ENCODE measurements around the gene EXOC6B. TPM values are rescaled to one million over a fixed set of nuclear protein-coding genes. Genes with fewer than 3 reads are reported as not detected.

Gene EXOC6B
- total and polyA plus RNA-seq, 8 donors = 3.4 to 57.2 (median 27.1) TPM

DNA sequence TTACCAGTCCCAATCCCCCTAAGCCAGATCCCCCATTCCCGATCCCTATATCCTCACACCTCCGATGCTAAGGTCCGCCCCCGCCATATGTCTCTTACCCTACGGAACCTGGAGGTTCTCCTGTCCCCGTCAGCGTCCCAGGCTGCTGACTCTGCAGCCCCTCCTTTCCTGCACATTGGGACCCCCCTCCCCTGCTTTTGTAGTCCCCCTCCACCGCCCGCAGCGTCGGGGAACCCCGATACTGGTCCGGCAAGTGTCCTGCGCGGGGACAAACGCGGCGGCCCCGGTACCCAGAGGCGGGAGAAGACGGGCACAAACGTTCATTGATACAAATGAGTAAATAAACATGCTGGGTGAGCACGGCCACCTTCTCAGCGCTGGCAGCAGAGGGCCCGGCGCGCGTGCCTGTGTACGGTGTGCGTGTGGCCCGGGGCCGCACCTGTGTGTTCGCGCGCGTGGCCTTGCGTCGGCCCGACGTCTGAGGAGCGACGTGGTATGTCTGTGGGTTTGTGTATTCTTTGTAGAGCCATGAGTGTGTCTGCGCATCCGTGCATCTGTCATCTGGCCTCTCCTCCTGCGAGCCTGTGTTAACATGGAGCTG, 676.2 kb downstream of the EXOC6B start:
- Histone ChIP-seq H3K9me3 (peaks cover 0 to 14% (median 2%) of the 10 kb centered on the region in 4 donors), H3K27ac (no peak overlapping the region), H3K27me3 (peaks cover 32 to 96% (median 63%) of the 10 kb centered on the region in 3 donors), H3K4me3 (peak overlapping the region; percentile 48 to 60 (median 54)), H3K4me1 (peaks cover 46 to 59% (median 57%) of the 10 kb centered on the region in 4 donors), H3K36me3 (no peaks in the 10 kb centered on the region)
- 1 to 7% (median 3%) methylated on average over 29 to 45 of the region's 45 CpGs for WGBS, 5 donors
- TF ChIP-seq, protein P1, sequence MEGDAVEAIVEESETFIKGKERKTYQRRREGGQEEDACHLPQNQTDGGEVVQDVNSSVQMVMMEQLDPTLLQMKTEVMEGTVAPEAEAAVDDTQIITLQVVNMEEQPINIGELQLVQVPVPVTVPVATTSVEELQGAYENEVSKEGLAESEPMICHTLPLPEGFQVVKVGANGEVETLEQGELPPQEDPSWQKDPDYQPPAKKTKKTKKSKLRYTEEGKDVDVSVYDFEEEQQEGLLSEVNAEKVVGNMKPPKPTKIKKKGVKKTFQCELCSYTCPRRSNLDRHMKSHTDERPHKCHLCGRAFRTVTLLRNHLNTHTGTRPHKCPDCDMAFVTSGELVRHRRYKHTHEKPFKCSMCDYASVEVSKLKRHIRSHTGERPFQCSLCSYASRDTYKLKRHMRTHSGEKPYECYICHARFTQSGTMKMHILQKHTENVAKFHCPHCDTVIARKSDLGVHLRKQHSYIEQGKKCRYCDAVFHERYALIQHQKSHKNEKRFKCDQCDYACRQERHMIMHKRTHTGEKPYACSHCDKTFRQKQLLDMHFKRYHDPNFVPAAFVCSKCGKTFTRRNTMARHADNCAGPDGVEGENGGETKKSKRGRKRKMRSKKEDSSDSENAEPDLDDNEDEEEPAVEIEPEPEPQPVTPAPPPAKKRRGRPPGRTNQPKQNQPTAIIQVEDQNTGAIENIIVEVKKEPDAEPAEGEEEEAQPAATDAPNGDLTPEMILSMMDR (IDR thresholded peaks at IDR 0.05) = no peak
- DNase-seq = peak; percentile 30 to 62
- intact Hi-C loops (cut with DNase I; ENCODE audit: low total_unique reads) = loop anchor here (5.0 kb wide), 2 partner anchors 222 to 602 kb away; no protein-coding TSS in a partner anchor

DNA sequence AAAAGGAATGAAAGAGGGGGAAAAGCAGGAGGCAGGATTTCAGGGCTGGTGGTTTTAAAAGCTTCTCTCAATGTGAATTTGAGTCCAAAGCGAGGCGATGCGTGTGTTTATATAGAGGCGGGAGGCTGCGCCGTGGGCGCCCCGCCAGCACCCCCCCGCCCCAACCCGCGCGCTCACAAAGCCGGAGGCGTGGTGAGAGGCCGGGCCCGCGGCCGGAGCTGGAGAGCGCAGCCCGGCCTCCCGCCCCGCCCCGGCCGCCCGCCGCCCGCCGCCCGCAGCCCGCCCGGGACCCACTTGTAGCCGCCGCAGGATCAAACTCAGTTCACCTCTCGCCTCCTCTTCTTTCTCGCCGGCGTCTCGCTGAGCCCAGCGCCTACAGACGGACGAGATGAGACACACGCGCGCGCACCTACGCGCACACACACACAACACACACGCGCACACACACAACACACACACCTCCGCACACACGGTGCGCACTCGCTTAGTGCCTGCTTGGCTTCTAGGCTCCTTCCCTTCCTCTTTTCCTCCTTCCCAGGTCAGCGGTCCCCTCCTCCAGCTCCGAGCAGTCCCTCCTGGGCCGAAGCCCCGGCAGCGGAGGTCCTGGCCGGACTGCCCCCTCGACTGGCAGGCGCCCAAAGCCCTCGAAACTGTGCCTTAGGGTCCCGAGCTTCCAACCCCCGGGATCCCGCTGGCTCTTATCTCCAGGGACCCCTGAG, 676.8 kb downstream of the EXOC6B start:
- TF ChIP-seq POLR2A (IDR thresholded peaks at IDR 0.05) (no peak), EP300 (IDR thresholded peaks at IDR 0.05) (no peak), POLR2AphosphoS5 (IDR thresholded peaks at IDR 0.05) (no peak)
- TF ChIP-seq, protein P1 (IDR thresholded peaks at IDR 0.05) = no peak
- peaks cover 53 to 65% (median 63%) of the 10 kb centered on the region in 4 donors for H3K4me1 ChIP-seq
- H3K4me3 ChIP-seq = peak overlapping the region; percentile 48 to 60 (median 54)
- peaks cover 0 to 14% (median 2%) of the 10 kb centered on the region in 4 donors for H3K9me3 ChIP-seq
- intact Hi-C loops (cut with DNase I; ENCODE audit: low total_unique reads) = no loop called here
- peaks cover 36 to 96% (median 65%) of the 10 kb centered on the region in 3 donors for H3K27me3 ChIP-seq
- WGBS, 5 donors = 0 to 1% (median 1%) methylated on average over 36 to 65 of the region's 65 CpGs
- peak; percentile 39 to 81 for DNase-seq
- no peaks in the 10 kb centered on the region for H3K36me3 ChIP-seq
- peak overlapping the region in 1 of 5 donors; percentile 38 for H3K27ac ChIP-seq

DNA sequence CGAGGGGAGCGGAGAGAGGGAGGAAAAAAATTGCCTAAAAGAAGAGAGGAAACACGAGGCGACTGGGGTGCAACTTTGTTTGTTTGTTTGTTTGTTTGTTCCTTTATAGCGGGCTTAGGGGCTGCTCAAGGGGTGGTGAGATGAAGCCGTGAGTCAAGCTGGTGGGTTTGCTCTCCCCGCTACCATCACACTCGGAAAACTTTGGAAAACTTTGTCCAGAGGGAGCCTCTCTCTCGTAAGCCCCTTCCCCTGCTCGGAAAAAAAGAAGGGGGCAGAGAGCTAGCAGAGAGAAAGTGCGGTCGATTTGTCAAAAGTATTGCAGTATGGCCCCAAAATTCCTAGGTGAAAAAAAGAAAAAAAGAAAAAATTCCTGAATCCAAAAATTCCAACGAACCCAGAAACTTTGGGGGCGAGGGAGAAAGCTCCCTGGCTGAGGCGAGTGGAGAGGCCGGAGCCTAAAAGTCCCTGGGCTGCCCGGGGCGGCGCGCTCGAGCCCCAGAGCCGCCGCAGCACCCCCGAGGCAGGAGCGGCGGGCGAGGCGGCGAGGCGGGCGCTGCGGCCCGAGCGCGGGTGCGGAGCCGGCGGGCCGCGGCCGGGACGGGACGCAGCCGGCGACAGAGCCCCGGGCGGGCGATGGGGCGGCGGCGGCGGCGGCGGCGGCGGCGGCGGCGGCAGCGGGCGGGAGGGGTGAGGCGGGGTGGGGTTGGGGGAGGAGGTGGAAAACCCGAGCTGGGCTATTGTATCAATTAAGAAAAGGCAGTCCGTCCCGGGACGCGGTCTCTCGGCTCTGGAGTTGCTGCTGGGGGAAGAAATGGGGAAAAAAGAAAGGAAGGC, 677.6 kb downstream of the EXOC6B start:
- H3K4me1 ChIP-seq = peaks cover 60 to 73% (median 71%) of the 10 kb centered on the region in 4 donors
- no peaks in the 10 kb centered on the region for H3K36me3 ChIP-seq
- peaks cover 0 to 14% (median 2%) of the 10 kb centered on the region in 4 donors for H3K9me3 ChIP-seq
- H3K27ac ChIP-seq = peak overlapping the region in 1 of 5 donors; percentile 38
- 1 to 2% (median 1%) methylated on average over 46 to 68 of the region's 68 CpGs for WGBS, 5 donors
- peaks cover 36 to 96% (median 73%) of the 10 kb centered on the region in 3 donors for H3K27me3 ChIP-seq
- H3K4me3 ChIP-seq = peak overlapping the region; percentile 48 to 60 (median 54)
- DNase-seq = peak; percentile 25 to 49
- intact Hi-C loops (cut with DNase I; ENCODE audit: low total_unique reads) = no loop called here
- TF ChIP-seq, protein P1 (IDR thresholded peaks at IDR 0.05) = no peak
- TF ChIP-seq POLR2A (IDR thresholded peaks at IDR 0.05) (no peak), EP300 (IDR thresholded peaks at IDR 0.05) (no peak), POLR2AphosphoS5 (IDR thresholded peaks at IDR 0.05) (no peak)

Data from stomach (tissue), 9 donors.